Measurements from ENCODE around the gene L3MBTL3. TPM values are rescaled to one million over a fixed set of nuclear protein-coding genes. Genes with fewer than 3 reads are reported as not detected.

L3MBTL3 gene
- total and polyA plus RNA-seq, 10 of the 15 experiments (the other 5 are each of a cell fraction or from before 2014, with no cell fraction given): 0.71 to 9.4 (median 6.2) TPM

DNA sequence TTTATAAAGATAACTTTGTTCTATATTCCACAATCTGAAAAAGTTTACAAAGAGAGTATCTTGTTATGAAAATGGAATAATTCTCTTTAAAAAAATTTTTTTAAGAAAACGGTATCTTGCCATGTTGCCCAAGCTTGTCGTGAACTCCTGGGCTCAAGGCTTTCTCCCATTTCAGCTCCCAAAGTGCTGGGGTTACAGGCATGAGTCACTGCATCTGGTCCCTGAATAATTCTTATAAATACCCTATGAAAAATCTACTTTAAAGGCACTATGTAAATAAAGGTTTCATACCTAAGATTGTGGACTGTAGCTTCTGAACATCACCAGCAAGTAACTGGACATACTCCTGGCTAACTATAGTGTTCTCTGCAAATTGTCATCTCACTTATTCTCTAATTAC lies 144.0 kb downstream of the L3MBTL3 start (continued):
- TF ChIP-seq, protein P1, sequence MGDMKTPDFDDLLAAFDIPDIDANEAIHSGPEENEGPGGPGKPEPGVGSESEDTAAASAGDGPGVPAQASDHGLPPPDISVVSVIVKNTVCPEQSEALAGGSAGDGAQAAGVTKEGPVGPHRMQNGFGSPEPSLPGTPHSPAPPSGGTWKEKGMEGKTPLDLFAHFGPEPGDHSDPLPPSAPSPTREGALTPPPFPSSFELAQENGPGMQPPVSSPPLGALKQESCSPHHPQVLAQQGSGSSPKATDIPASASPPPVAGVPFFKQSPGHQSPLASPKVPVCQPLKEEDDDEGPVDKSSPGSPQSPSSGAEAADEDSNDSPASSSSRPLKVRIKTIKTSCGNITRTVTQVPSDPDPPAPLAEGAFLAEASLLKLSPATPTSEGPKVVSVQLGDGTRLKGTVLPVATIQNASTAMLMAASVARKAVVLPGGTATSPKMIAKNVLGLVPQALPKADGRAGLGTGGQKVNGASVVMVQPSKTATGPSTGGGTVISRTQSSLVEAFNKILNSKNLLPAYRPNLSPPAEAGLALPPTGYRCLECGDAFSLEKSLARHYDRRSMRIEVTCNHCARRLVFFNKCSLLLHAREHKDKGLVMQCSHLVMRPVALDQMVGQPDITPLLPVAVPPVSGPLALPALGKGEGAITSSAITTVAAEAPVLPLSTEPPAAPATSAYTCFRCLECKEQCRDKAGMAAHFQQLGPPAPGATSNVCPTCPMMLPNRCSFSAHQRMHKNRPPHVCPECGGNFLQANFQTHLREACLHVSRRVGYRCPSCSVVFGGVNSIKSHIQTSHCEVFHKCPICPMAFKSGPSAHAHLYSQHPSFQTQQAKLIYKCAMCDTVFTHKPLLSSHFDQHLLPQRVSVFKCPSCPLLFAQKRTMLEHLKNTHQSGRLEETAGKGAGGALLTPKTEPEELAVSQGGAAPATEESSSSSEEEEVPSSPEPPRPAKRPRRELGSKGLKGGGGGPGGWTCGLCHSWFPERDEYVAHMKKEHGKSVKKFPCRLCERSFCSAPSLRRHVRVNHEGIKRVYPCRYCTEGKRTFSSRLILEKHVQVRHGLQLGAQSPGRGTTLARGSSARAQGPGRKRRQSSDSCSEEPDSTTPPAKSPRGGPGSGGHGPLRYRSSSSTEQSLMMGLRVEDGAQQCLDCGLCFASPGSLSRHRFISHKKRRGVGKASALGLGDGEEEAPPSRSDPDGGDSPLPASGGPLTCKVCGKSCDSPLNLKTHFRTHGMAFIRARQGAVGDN (IDR thresholded peaks at IDR 0.05): no peak
- no peak for TF ChIP-seq PML (IDR thresholded peaks at IDR 0.05; ENCODE audit: low read length)

DNA sequence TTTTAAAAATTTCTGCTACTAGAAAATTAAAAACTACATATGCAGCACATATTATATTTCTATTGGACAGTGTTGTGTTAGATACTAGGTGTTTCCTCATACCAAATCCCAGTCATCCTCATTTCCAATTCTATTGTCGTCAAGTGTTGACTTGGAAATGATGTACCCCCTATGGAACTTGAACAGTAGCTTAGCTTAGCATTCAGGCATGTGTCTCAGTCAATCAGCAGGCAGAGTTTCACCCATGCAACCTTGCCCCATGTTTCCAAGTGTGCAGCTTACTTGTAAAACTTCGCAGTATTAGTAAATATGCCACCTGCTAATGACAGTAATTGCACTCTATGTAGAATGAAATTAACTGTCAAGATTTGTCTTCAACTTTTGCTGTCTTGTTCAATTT lies 144.9 kb downstream of the L3MBTL3 start:
- intact Hi-C loops (cut with micrococcal nuclease; ENCODE audit: unreplicated experiment) (no loop called here), in situ Hi-C loops (cut with MboI) (no loop called here)
- WGBS (ENCODE audit: insufficient coverage, insufficient replicate concordance, low lambda C conversion rate, missing lambda C conversion rate): 96% methylated on average over 2 of the region's 2 CpGs
- no peak overlapping the region for H3K4me3 ChIP-seq
- no peak overlapping the region for H3K4me2 ChIP-seq (ENCODE audit: control insufficient read depth, insufficient read depth)
- no peak overlapping the region for H3K27ac ChIP-seq (ENCODE audit: control insufficient read depth, insufficient read depth)
- DNase-seq (ENCODE audit: low read depth, low spot score) (no peak), FAIRE-seq (no peak), ATAC-seq (no peak)
- TF ChIP-seq SMAD1 (IDR thresholded peaks at IDR 0.05; ENCODE audit: low read depth, partially characterized antibody) (no peak), NFYB (IDR thresholded peaks at IDR 0.05; ENCODE audit: insufficient read depth, low read depth, low read length) (no peak), E4F1 (IDR thresholded peaks at IDR 0.05; ENCODE audit: borderline replicate concordance, partially characterized antibody) (no peak), SREBF1 (IDR thresholded peaks at IDR 0.05; ENCODE audit: low read length) (no peak), NFYA (IDR thresholded peaks at IDR 0.05; ENCODE audit: borderline replicate concordance, low read depth, low read length) (no peak), PAX8 (IDR thresholded peaks at IDR 0.05) (no peak), CHD2 (IDR thresholded peaks at IDR 0.05; ENCODE audit: borderline replicate concordance, low read depth, low read length) (no peak), TCF12 (IDR thresholded peaks at IDR 0.05; ENCODE audit: low read depth, low read length) (no peak)
- H2AFZ ChIP-seq (ENCODE audit: control insufficient read depth, low read depth, low read length): no peak overlapping the region
- RAD21 ChIA-PET (ENCODE audit: unreplicated experiment): no interaction called here
- H3K9me3 ChIP-seq (replicated peaks; ENCODE audit: control insufficient read depth, insufficient read depth, low read length): no peaks in the 10 kb centered on the region; the same call in 2 of the 3 replicates
- H3K27me3 ChIP-seq (replicated peaks in 1 of 2; ENCODE audit: control insufficient read depth in 2 of 2, insufficient read depth in 2 of 2, low read length in 1 of 2): no peaks in the 10 kb centered on the region; a peak in 1 of 4 replicates
- no peaks in the 10 kb centered on the region for H3K36me3 ChIP-seq (ENCODE audit: control insufficient read depth in 2 of 2, insufficient read depth in 2 of 2, low read length in 1 of 2)
- H4K20me1 ChIP-seq (ENCODE audit: control insufficient read depth, insufficient read depth): no peaks in the 10 kb centered on the region
- POLR2A ChIA-PET: no interaction called here
- CTCF ChIA-PET: interaction anchor here (1.3 kb wide), 1 partner anchor 88 kb away, joined by 3 read pairs; no protein-coding TSS in a partner anchor
- no peak overlapping the region for H3K9ac ChIP-seq (ENCODE audit: control insufficient read depth, insufficient read depth, low read length)
- SMC1A ChIA-PET (ENCODE audit: uncharacterized antibody, unreplicated experiment): interaction anchor here (1.2 to 1.5 kb wide), 2 partner anchors 49 to 535 kb away, joined by 3 read pairs; no protein-coding TSS in a partner anchor
- no TSS peak for BruUV-seq (replicated peaks)
- H3K79me2 ChIP-seq (ENCODE audit: control insufficient read depth, insufficient read depth, low read length): no peaks in the 10 kb centered on the region
- no peaks in the 10 kb centered on the region for H3K4me1 ChIP-seq (ENCODE audit: control insufficient read depth, insufficient read depth, low read length)
